Measurements from ENCODE around the gene NECAB2. TPM values are rescaled to one million over a fixed set of nuclear protein-coding genes. Genes with fewer than 3 reads are reported as not detected.

The NECAB2 gene
- total RNA-seq, 1 donor from 2014 or later: not detected

DNA sequence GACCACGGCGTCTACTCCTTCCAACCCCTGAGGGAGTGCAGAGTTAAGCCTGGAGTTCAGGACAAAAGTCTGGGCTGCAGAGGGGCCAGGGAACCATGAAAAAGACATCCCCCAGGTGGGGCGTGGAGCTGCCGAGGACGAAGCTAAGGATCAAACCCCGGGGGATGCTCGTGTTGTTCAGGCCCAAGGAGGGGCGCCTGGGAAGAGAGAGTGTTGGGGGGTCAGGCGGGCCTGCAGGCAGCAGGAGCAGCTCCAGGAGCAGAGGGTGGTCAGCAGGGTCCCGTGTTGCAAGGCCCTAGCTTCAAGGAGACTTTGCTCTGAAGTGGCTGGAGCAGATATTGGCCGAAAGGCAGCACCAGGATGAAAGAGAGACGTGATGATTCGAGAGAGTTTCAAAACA is 26.7 kb downstream of the NECAB2 start:
- intact Hi-C loops (cut with micrococcal nuclease): no loop called here

DNA sequence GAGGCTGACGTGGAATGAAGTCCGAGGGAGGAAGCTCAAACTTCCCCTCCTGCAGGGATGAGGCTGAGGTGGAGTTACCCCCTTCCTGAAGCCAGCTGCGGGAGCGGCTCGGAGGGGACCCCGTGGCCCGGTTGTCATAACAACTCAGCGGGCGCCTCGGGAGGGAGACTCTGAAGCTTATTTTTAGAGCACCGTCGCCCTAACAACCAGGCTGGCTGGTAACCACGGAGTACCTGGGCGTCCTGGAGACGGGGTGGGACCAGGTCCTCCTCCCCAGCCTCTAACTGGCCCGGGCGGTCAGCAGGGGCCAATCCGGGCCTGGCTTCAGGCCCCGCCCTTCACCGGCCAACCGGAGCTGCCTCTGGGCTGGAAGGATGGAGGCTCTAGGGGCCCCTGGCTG is 27.7 kb downstream of the NECAB2 start:
- Mint-ChIP-seq H3K36me3 (ENCODE audit: low read depth) (no peaks in the 10 kb centered on the region), H3K9me3 (peaks cover 2% of the 10 kb centered on the region), H3K27ac (no peak overlapping the region), H3K4me1 (peaks cover 2% of the 10 kb centered on the region), H3K27me3 (peaks cover 35% of the 10 kb centered on the region), H3K4me3 (no peak overlapping the region)
- CTCF ChIA-PET: no interaction called here
- intact Hi-C loops (cut with micrococcal nuclease): no loop called here
- ATAC-seq (ENCODE audit: low read depth) (no peak), DNase-seq (no peak)
- TF ChIP-seq, protein P1, sequence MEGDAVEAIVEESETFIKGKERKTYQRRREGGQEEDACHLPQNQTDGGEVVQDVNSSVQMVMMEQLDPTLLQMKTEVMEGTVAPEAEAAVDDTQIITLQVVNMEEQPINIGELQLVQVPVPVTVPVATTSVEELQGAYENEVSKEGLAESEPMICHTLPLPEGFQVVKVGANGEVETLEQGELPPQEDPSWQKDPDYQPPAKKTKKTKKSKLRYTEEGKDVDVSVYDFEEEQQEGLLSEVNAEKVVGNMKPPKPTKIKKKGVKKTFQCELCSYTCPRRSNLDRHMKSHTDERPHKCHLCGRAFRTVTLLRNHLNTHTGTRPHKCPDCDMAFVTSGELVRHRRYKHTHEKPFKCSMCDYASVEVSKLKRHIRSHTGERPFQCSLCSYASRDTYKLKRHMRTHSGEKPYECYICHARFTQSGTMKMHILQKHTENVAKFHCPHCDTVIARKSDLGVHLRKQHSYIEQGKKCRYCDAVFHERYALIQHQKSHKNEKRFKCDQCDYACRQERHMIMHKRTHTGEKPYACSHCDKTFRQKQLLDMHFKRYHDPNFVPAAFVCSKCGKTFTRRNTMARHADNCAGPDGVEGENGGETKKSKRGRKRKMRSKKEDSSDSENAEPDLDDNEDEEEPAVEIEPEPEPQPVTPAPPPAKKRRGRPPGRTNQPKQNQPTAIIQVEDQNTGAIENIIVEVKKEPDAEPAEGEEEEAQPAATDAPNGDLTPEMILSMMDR (IDR thresholded peaks at IDR 0.05): no peak
- POLR2A ChIA-PET: no interaction called here

More for the DNA sequence above, 26.7 kb downstream of the NECAB2 start:
- H3K27me3 Mint-ChIP-seq: peaks cover 39% of the 10 kb centered on the region
- H3K4me3 Mint-ChIP-seq: no peak overlapping the region
- ATAC-seq (ENCODE audit: low read depth) (no peak), DNase-seq (no peak)
- TF ChIP-seq, protein P1 (IDR thresholded peaks at IDR 0.05): no peak
- H3K4me1 Mint-ChIP-seq: peaks cover 2% of the 10 kb centered on the region
- H3K27ac Mint-ChIP-seq: no peak overlapping the region
- ChIA-PET CTCF (no interaction called here), POLR2A (no interaction called here)
- peaks cover 2% of the 10 kb centered on the region for H3K9me3 Mint-ChIP-seq
- H3K36me3 Mint-ChIP-seq (ENCODE audit: low read depth): no peaks in the 10 kb centered on the region

DNA sequence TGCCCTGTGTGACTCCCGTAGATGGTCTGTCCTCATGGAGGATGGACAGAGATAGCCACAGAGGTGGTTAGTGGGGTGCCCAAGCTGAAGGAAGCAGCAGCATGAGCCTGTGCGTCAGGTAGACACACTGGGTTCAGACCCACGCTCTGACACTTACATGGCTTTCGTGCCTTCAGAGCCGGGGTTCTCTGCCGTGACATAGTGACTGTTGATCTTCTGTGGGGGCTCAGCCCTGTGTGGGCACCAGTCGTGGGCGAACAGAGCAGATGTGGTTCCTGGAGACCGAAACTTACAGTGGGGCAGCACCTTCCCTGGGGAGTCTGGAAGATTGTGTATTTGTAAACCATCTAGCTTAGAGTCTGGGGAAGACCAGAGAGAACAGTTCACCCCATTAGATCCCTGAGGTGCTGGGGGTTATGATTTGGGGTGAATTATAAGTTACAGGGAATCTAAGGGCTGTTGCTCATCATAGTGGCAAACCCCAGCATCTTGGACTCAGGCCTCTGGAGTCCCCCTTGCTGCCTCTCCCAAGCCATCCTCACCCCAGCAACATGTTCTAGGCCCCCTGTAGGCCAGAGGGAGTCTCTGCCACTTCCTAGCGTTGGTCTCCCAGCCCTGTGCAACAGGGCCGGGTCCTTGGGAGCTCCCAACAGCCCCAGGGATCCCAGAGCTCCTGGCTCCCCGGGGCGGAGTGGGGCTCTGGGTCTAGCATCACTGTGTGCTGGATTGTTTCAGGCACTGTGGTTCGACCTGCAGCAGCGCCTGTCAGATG is 28.6 kb downstream of the NECAB2 start:
- Mint-ChIP-seq H3K27ac (no peak overlapping the region), H3K4me1 (peaks cover 2% of the 10 kb centered on the region), H3K27me3 (peaks cover 35% of the 10 kb centered on the region), H3K9me3 (peaks cover 2% of the 10 kb centered on the region), H3K36me3 (ENCODE audit: low read depth) (no peaks in the 10 kb centered on the region), H3K4me3 (no peak overlapping the region)
- TF ChIP-seq, protein P1 (IDR thresholded peaks at IDR 0.05): no peak
- intact Hi-C loops (cut with micrococcal nuclease): no loop called here
- DNase-seq: no peak
- ChIA-PET POLR2A (interaction anchor here (0.7 kb wide), 1 partner anchor 35 kb away, joined by 3 read pairs; no protein-coding TSS in a partner anchor), CTCF (no interaction called here)
- ATAC-seq (ENCODE audit: low read depth): no peak

DNA sequence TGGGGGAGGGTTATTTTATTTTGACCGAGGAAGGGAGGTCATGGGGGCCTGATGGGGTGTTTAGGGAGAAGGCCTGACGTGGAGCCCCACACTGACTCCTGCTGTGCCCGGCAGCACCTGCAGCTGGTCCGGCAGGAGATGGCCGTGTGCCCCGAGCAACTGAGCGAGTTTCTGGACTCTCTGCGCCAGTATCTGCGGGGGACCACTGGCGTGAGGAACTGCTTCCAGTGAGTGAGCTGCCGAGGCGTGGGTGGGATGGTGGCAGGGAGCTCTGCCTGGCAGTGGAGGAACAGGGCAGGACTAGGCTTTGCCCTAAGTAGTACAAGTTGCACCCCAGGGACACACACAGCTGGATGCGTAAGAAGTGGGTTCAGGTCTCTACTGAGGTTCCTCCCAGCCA is 30.0 kb downstream of the NECAB2 start:
- DNase-seq (no peak), ATAC-seq (ENCODE audit: low read depth) (no peak)
- Mint-ChIP-seq H3K4me1 (peaks cover 2% of the 10 kb centered on the region), H3K9me3 (no peaks in the 10 kb centered on the region), H3K36me3 (ENCODE audit: low read depth) (no peaks in the 10 kb centered on the region), H3K27me3 (peaks cover 25% of the 10 kb centered on the region), H3K27ac (no peak overlapping the region), H3K4me3 (no peak overlapping the region)
- CTCF ChIA-PET: no interaction called here
- TF ChIP-seq, protein P1 (IDR thresholded peaks at IDR 0.05): no peak
- POLR2A ChIA-PET: no interaction called here
- intact Hi-C loops (cut with micrococcal nuclease): no loop called here

DNA sequence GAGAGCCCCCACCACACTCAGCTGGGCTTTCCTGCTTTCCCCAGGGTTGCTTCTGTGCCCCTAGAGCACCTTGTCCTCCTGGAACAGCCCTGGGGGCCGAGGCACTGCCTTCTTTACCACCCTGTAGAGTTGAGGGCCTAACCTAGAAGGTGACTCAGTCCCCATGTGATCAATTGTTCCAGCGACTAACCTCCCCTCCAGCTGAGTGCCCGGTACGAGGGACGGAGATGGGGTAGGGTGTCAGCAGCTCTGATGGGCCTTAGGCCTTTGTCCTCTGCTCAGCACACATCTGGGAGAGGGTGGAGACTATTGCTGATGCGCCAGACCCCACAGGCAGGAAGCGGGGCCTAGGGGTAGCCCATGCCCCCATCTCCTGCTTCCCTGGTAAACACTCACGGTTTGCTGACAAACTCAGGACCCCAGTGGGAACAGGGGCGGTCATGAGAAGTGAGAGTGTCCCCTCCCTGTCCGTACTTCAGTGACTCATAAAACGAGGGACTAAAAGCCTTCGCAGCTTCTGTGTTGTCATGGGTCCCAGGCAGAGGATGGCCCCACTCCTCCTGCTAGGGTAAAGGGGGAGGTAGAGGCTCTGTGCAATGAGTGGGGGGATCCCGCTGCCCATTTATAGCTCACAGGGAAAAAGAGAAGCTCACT is 33.1 kb downstream of the NECAB2 start:
- ChIA-PET POLR2A (no interaction called here), CTCF (no interaction called here)
- H3K9me3 Mint-ChIP-seq: no peaks in the 10 kb centered on the region
- H3K4me3 Mint-ChIP-seq: no peak overlapping the region
- no peaks in the 10 kb centered on the region for H3K4me1 Mint-ChIP-seq
- TF ChIP-seq, protein P1 (IDR thresholded peaks at IDR 0.05): no peak
- no peak overlapping the region for H3K27ac Mint-ChIP-seq
- intact Hi-C loops (cut with micrococcal nuclease): no loop called here
- ATAC-seq (ENCODE audit: low read depth) (no peak), DNase-seq (no peak)
- no peaks in the 10 kb centered on the region for H3K36me3 Mint-ChIP-seq (ENCODE audit: low read depth)
- H3K27me3 Mint-ChIP-seq: peaks cover 20% of the 10 kb centered on the region

Measured in activated B cell treated with CpG ODN at 0.5 μM for 24 hours (primary cell).